Peyer's patch (tissue), 4 donors: ENCODE results near the gene PLS1.

ENCODE experiments used
- CTCF ChIP-seq, 6 experiments: fragments of 450-650 bp in 4 of 6; fragments of 200-600 bp in 2 of 6; sonication (generic) in 1 of 6; IDR thresholded peaks; one replicate each; pipeline ENCODE4 v1.5.1; 2017 to 2019; ENCODE audit warnings: antibody characterized with exemption in 6 of 6, mild to moderate bottlenecking in 3 of 6, moderate library complexity in 1 of 6
- POLR2A ChIP-seq, 2 donors: fragments of 450-650 bp; IDR thresholded peaks; one replicate each; pipeline ENCODE4 v1.5.1; 2017; ENCODE audit warnings: antibody characterized with exemption in 2 of 2, mild to moderate bottlenecking in 2 of 2, moderate library complexity in 2 of 2

DNA sequence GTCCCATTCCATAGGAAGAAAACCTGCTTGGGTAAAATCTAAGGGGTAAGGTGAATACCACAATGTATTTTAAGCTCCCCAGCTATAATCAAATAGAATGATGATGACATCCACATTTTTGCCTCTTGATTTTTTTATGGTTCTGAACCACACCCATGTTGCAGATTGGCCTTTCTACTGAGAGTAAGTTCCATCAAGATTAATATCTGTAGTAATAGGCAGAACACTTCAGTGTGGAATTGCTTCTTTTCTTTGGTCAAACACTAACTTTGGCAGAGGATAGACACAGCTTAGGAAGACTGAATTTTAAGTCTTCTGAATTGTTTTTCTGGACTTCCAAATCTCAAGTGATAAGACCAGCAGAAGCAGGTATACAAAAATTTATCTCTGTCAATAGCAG lies 27.0 kb downstream of the PLS1 start:
- peak; percentile 34 to 67 for TF ChIP-seq POLR2A (IDR thresholded peaks at IDR 0.05)
- no peak for TF ChIP-seq CTCF (IDR thresholded peaks at IDR 0.05)
